ENCODE results near the gene FRMD3.

- TF ChIP-seq CTCF (IDR thresholded peaks at IDR 0.05; ENCODE audit: low read depth, low read length) (no peak), POLR2A (IDR thresholded peaks at IDR 0.05; ENCODE audit: extremely low read depth, insufficient read length) (no peak)
Measured at GRCh38 chr9:83401328-83401900, 136.8 kb downstream of the FRMD3 start.

All from NB4 (cell line).